Esophagus mucosa (tissue), 1 donor: Measurements from ENCODE around the gene ARFIP1. TPM values are rescaled to one million over a fixed set of nuclear protein-coding genes. Genes with fewer than 3 reads are reported as not detected.

Experiments
- total RNA-seq: library from RNA; stranded (reverse); gene quantifications from one replicate; pipeline ENCODE4 v1.2.4, GENCODE V29; 2023
- donor health status: DM: yes; HTN: yes; CAD: no.

The ARFIP1 gene
- total RNA-seq, 1 donor from 2014 or later = 29.8 TPM

Other genes starting within 250 kb of the ARFIP1 start
- gene FBXW7, start 243.9 kb upstream of the ARFIP1 start, total RNA-seq = 29.5 TPM
- 120 TPM for gene TMEM154, start 100.0 kb upstream of the ARFIP1 start, total RNA-seq
- gene TIGD4, start 224 bp upstream of the ARFIP1 start, total RNA-seq = 0.08 TPM
- 5.9 TPM for gene FHDC1, start 156.4 kb downstream of the ARFIP1 start, total RNA-seq